ENCODE results near the gene YKT6. TPM values are rescaled to one million over a fixed set of nuclear protein-coding genes. Genes with fewer than 3 reads are reported as not detected.

YKT6 gene
- total RNA-seq, 1 experiment from 2014 or later = 107 TPM

DNA sequence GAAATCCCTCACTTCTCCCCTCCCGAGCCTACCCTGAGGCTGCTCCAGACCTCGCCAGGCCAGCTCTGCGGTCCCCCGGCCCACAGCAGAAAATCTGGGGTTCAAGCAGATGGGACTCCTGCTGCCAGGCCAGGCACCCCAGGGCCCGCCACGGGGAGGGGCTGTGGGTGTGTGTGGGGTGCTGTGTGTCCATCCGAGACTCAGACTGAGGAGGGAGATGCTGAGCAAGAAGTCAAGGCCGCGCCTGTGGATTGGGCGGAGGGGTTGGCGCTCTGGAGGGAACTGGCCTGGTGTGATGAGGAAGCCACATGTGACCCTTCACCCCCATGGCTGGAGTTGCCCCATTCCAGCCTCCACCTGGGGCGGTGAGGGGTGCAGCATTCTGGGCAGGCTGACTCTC, 51.1 kb downstream of the YKT6 start:
- intact Hi-C loops (cut with micrococcal nuclease) = no loop called here
- ChIA-PET CTCF (interaction anchor here (2.4 kb wide), 1 partner anchor 11 kb away, joined by 17 read pairs; no protein-coding TSS in a partner anchor), POLR2A (no interaction called here)
- Mint-ChIP-seq H3K27me3 (ENCODE audit: insufficient read depth, unreplicated experiment) (no peaks in the 10 kb centered on the region), H3K4me1 (ENCODE audit: insufficient read depth, unreplicated experiment) (no peaks in the 10 kb centered on the region), H3K4me3 (ENCODE audit: unreplicated experiment) (no peak overlapping the region), H3K27ac (ENCODE audit: low read depth, unreplicated experiment) (no peak overlapping the region), H3K36me3 (ENCODE audit: insufficient read depth, unreplicated experiment) (no peaks in the 10 kb centered on the region), H3K9me3 (ENCODE audit: unreplicated experiment) (no peaks in the 10 kb centered on the region)
- no peak for TF ChIP-seq CTCF (IDR thresholded peaks at IDR 0.05; ENCODE audit: unreplicated experiment)
- DNase-seq (ENCODE audit: unreplicated experiment) = no peak
- BruUV-seq (replicated peaks) = no TSS peak

- no TSS peak for BruUV-seq (replicated peaks)
- Mint-ChIP-seq H3K4me3 (ENCODE audit: unreplicated experiment) (no peak overlapping the region), H3K27me3 (ENCODE audit: insufficient read depth, unreplicated experiment) (no peaks in the 10 kb centered on the region), H3K9me3 (ENCODE audit: unreplicated experiment) (no peaks in the 10 kb centered on the region), H3K27ac (ENCODE audit: low read depth, unreplicated experiment) (no peak overlapping the region), H3K36me3 (ENCODE audit: insufficient read depth, unreplicated experiment) (no peaks in the 10 kb centered on the region), H3K4me1 (ENCODE audit: insufficient read depth, unreplicated experiment) (peaks cover 29% of the 10 kb centered on the region)
- intact Hi-C loops (cut with micrococcal nuclease) = loop anchor here (5.0 kb wide), 1 partner anchor 36 kb away; no protein-coding TSS in a partner anchor
- TF ChIP-seq CTCF (IDR thresholded peaks at IDR 0.05; ENCODE audit: unreplicated experiment) = no peak
- ChIA-PET POLR2A (no interaction called here), CTCF (no interaction called here)
- no peak for DNase-seq (ENCODE audit: unreplicated experiment)
Measured at GRCh38 chr7:44256459-44256858, 55.7 kb downstream of the YKT6 start.

GRCh38 chr7:44257213-44257612, 56.4 kb downstream of the YKT6 start:
- no peak overlapping the region for H3K4me3 Mint-ChIP-seq (ENCODE audit: unreplicated experiment)
- H3K27me3 Mint-ChIP-seq (ENCODE audit: insufficient read depth, unreplicated experiment) = no peaks in the 10 kb centered on the region
- H3K36me3 Mint-ChIP-seq (ENCODE audit: insufficient read depth, unreplicated experiment) = no peaks in the 10 kb centered on the region
- peaks cover 29% of the 10 kb centered on the region for H3K4me1 Mint-ChIP-seq (ENCODE audit: insufficient read depth, unreplicated experiment)
- intact Hi-C loops (cut with micrococcal nuclease) = loop anchor here (5.0 kb wide), 1 partner anchor 35 kb away; no protein-coding TSS in a partner anchor
- no peaks in the 10 kb centered on the region for H3K9me3 Mint-ChIP-seq (ENCODE audit: unreplicated experiment)
- ChIA-PET POLR2A (no interaction called here), CTCF (interaction anchor here (0.8 to 1.3 kb wide), 3 partner anchors 13 to 233 kb away, joined by 3 read pairs; partner anchors contain the start of gene NUDCD3)
- H3K27ac Mint-ChIP-seq (ENCODE audit: low read depth, unreplicated experiment) = no peak overlapping the region
- BruUV-seq (replicated peaks) = no TSS peak
- no peak for DNase-seq (ENCODE audit: unreplicated experiment)
- no peak for TF ChIP-seq CTCF (IDR thresholded peaks at IDR 0.05; ENCODE audit: unreplicated experiment)

- Mint-ChIP-seq H3K27me3 (ENCODE audit: insufficient read depth, unreplicated experiment) (no peaks in the 10 kb centered on the region), H3K36me3 (ENCODE audit: insufficient read depth, unreplicated experiment) (no peaks in the 10 kb centered on the region), H3K9me3 (ENCODE audit: unreplicated experiment) (no peaks in the 10 kb centered on the region), H3K4me1 (ENCODE audit: insufficient read depth, unreplicated experiment) (peaks cover 29% of the 10 kb centered on the region), H3K27ac (ENCODE audit: low read depth, unreplicated experiment) (no peak overlapping the region), H3K4me3 (ENCODE audit: unreplicated experiment) (no peak overlapping the region)
- BruUV-seq (replicated peaks) = no TSS peak
- DNase-seq (ENCODE audit: unreplicated experiment) = peak; percentile 91
- TF ChIP-seq CTCF (IDR thresholded peaks at IDR 0.05; ENCODE audit: unreplicated experiment) = no peak
- CTCF ChIA-PET = interaction anchor here (0.5 to 2.1 kb wide), 5 partner anchors 13 to 232 kb away, joined by 3 to 7 read pairs (median 3); partner anchors contain the start of gene NUDCD3
- POLR2A ChIA-PET = no interaction called here
- intact Hi-C loops (cut with micrococcal nuclease) = loop anchor here (5.0 kb wide), 1 partner anchor 34 kb away; no protein-coding TSS in a partner anchor
Measured at GRCh38 chr7:44257618-44258422, 57.0 kb downstream of the YKT6 start.

All from MCF 10A (cell line).